GM18951 (cell line): ENCODE measurements around the gene RHO.

Source experiments
- POLR2A ChIP-seq: IDR thresholded peaks from 4 replicates; pipeline ENCODE4 v1.6.1; 2011; ENCODE audit warnings: mild to moderate bottlenecking; ENCODE audit not compliant: insufficient read length, insufficient read depth; ENCODE audit errors: extremely low read depth
- in situ Hi-C: fragments of 300-500 bp; cut with MboI; formaldehyde crosslinking; loops from one replicate; pipeline ENCODE4 v1.12.0; 2022; ENCODE audit warnings: low sequenced_read_pairs, mixed read lengths, inconsistent platforms; ENCODE audit not compliant: unreplicated experiment

The RHO gene

GRCh38 chr3:129528589-129529100 lies at the start of gene RHO:
RHO (plus strand) TSS chr3:129528639; CDS start chr3:129528734, 95 bp downstream.
- TF ChIP-seq POLR2A = no peak
- in situ Hi-C loops = no loop called here

GRCh38 chr3:129481225-129481765 lies 47.1 kb upstream of the RHO start:
- in situ Hi-C loops = loop anchor here (25.0 kb wide), 2 partner anchors 356 to 456 kb away; no protein-coding TSS in a partner anchor

GRCh38 chr3:129481766-129482332 lies 46.6 kb upstream of the RHO start:
- no peak for TF ChIP-seq POLR2A
- in situ Hi-C loops = loop anchor here (25.0 kb wide), 2 partner anchors 355 to 455 kb away; no protein-coding TSS in a partner anchor

- no peak for TF ChIP-seq POLR2A
- in situ Hi-C loops = loop anchor here (25.0 kb wide), 2 partner anchors 355 to 455 kb away; no protein-coding TSS in a partner anchor
Observed at GRCh38 chr3:129482721-129483120, 45.7 kb upstream of the RHO start.

GRCh38 chr3:129483870-129484269 lies 44.6 kb upstream of the RHO start:
- TF ChIP-seq POLR2A = no peak
- in situ Hi-C loops = loop anchor here (25.0 kb wide), 2 partner anchors 353 to 453 kb away; no protein-coding TSS in a partner anchor

- in situ Hi-C loops = loop anchor here (25.0 kb wide), 2 partner anchors 352 to 452 kb away; no protein-coding TSS in a partner anchor
Observed at GRCh38 chr3:129485146-129485545, 43.3 kb upstream of the RHO start.

GRCh38 chr3:129485721-129486663 lies 42.4 kb upstream of the RHO start:
- no peak for TF ChIP-seq POLR2A
- in situ Hi-C loops = loop anchor here (25.0 kb wide), 2 partner anchors 351 to 451 kb away; no protein-coding TSS in a partner anchor

- in situ Hi-C loops = loop anchor here (25.0 kb wide), 2 partner anchors 351 to 451 kb away; no protein-coding TSS in a partner anchor
- TF ChIP-seq POLR2A = no peak
Observed at GRCh38 chr3:129486664-129487035, 41.8 kb upstream of the RHO start.

GRCh38 chr3:129487183-129487867 lies 41.1 kb upstream of the RHO start:
- in situ Hi-C loops = loop anchor here (25.0 kb wide), 2 partner anchors 350 to 450 kb away; no protein-coding TSS in a partner anchor

GRCh38 chr3:129487868-129488335 lies 40.5 kb upstream of the RHO start:
- in situ Hi-C loops = loop anchor here (25.0 kb wide), 2 partner anchors 349 to 449 kb away; no protein-coding TSS in a partner anchor

More at GRCh38 chr3:129487183-129487867, 41.1 kb upstream of the RHO start:
- no peak for TF ChIP-seq POLR2A

GRCh38 chr3:129489258-129489657 lies 39.2 kb upstream of the RHO start:
- in situ Hi-C loops = loop anchor here (25.0 kb wide), 2 partner anchors 348 to 448 kb away; no protein-coding TSS in a partner anchor

- in situ Hi-C loops = loop anchor here (25.0 kb wide), 2 partner anchors 347 to 447 kb away; no protein-coding TSS in a partner anchor
- no peak for TF ChIP-seq POLR2A
Observed at GRCh38 chr3:129490273-129490675, 38.2 kb upstream of the RHO start.

GRCh38 chr3:129491077-129491476 lies 37.4 kb upstream of the RHO start:
- in situ Hi-C loops = loop anchor here (25.0 kb wide), 2 partner anchors 346 to 446 kb away; no protein-coding TSS in a partner anchor
